ENCODE data around the gene TRPV2.

DNA sequence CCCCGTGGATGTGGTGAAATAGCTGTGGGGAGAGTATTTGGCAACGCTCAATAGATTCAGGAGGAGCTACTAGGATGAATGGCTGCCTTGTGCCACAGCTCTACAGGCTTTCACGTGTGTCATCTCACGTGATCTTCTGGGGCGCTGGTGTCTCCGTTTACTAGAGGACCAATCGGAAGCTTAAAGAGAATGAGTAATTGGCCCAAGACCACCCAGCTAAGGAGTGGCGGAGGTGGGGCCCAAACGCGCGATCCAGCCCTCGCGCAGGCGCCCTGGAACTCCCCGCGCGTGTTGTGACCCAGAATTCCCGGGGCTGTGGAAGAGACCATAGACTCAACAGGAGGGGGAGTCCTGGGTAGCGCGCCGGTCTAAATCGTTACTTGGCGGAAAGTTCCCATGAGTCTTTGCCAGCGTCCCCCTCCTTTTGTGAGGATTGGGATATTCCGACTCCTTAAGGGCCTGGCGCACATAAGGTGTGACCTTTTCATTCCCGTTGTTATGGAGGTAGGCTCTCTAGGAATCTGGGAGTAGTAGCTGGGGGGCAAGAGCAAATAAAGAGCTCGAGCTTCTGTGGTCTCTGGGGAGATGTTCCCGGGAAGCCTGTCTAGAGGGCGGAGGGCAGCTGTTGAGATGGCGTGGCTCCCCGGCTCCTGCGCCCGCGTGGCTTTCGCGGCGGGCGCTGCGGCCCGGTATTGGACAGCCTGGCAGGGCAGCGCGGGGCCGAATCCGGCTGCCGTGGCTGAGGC is 23.4 kb downstream of the TRPV2 start:
- TF ChIP-seq, protein P1, sequence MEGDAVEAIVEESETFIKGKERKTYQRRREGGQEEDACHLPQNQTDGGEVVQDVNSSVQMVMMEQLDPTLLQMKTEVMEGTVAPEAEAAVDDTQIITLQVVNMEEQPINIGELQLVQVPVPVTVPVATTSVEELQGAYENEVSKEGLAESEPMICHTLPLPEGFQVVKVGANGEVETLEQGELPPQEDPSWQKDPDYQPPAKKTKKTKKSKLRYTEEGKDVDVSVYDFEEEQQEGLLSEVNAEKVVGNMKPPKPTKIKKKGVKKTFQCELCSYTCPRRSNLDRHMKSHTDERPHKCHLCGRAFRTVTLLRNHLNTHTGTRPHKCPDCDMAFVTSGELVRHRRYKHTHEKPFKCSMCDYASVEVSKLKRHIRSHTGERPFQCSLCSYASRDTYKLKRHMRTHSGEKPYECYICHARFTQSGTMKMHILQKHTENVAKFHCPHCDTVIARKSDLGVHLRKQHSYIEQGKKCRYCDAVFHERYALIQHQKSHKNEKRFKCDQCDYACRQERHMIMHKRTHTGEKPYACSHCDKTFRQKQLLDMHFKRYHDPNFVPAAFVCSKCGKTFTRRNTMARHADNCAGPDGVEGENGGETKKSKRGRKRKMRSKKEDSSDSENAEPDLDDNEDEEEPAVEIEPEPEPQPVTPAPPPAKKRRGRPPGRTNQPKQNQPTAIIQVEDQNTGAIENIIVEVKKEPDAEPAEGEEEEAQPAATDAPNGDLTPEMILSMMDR (IDR thresholded peaks at IDR 0.05; ENCODE audit: borderline replicate concordance, extremely low read depth, low read length, poor library complexity, severe bottlenecking): no peak
- no peak for TF ChIP-seq EZH2 (IDR thresholded peaks at IDR 0.05; ENCODE audit: borderline replicate concordance, low read depth, low read length, severe bottlenecking)
